ENCODE data around the gene GALNS.
"Not testable (repeated sequence)": the region's sequence is repeated elsewhere in the genome, so short reads cannot be mapped to it uniquely, and the experiment has no call there.

GALNS gene

DNA sequence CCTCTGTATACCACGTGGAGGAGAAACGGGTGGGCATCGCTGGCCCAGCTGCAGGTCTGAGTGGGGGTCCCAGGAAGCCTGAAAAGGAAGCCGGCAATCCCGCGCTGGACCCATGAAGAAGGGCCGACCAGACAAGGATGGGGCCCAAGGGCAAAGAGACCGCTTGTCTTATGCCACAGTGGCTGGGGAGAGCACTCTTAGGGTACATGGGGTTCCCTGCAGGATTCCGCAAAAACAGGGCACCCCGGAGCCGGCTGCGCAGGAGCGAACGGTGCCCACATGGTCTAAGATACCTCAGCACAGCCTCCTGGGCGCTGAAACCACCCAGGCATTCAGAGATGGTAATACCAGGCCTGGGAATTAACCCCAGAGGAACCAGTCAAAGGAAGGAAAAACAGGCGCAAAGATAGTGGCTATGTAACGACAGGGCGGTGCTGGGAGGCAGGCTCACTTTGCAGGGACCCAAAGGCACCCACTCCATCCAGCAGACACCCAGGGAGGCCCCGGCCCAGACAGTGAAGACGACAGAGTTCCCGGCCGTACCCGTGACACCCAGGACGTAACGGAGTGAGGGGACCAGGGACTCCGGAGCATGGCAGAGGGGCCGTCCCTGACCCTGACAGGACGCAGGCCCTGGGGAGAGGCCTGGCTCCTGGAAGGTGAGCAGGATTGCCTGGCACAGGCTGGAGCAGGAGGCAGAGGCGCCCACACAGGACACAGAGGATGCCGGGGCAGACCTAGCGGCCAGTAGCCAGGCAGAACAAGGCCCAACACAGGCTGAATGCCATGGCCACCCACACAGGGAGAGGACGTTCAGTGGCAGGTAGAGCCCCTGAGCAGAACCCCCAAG lies 82.0 kb downstream of the GALNS start:
- DNase-seq (ENCODE audit: low read depth), result no peak
- TF ChIP-seq, protein P1, sequence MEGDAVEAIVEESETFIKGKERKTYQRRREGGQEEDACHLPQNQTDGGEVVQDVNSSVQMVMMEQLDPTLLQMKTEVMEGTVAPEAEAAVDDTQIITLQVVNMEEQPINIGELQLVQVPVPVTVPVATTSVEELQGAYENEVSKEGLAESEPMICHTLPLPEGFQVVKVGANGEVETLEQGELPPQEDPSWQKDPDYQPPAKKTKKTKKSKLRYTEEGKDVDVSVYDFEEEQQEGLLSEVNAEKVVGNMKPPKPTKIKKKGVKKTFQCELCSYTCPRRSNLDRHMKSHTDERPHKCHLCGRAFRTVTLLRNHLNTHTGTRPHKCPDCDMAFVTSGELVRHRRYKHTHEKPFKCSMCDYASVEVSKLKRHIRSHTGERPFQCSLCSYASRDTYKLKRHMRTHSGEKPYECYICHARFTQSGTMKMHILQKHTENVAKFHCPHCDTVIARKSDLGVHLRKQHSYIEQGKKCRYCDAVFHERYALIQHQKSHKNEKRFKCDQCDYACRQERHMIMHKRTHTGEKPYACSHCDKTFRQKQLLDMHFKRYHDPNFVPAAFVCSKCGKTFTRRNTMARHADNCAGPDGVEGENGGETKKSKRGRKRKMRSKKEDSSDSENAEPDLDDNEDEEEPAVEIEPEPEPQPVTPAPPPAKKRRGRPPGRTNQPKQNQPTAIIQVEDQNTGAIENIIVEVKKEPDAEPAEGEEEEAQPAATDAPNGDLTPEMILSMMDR (IDR thresholded peaks at IDR 0.05; ENCODE audit: low read depth, low read length, missing control alignments), result no peak

DNA sequence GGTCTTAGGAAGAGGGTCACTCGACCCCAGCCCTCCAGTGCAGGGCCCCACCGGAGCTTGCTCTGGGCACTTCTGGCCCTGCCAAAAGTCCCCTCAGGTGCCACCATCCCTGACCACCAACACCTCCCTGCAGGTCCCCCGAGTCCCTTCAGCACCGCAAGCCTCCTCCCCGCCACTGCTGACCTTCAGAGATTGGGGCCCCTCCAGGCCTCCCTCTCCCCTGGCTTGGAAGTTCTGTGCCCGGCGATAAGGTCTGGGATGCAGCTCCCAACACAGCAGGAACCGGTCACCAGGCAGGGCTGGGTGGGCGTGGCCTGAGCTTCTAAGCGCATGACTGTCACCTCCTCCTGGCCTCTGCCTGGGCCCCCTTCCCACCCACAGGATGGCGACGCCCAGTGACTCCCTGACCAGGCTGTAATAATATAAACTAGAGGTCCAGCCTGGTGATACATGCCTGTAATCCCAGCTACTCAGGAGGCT lies 82.9 kb downstream of the GALNS start:
- H3K4me3 ChIP-seq (ENCODE audit: low read depth, low read length), result no peak overlapping the region
- TF ChIP-seq, protein P1 (IDR thresholded peaks at IDR 0.05; ENCODE audit: low read depth, low read length, missing control alignments), result no peak
- in situ Hi-C loops (cut with HindIII; ENCODE audit: low sequenced_read_pairs), result loop anchor here (25.0 kb wide), 1 partner anchor 88 kb away; the partner anchor contains the start of genes GALNS, PABPN1L and TRAPPC2L
- no peak for DNase-seq (ENCODE audit: low read depth)

More for the DNA sequence above, 82.0 kb downstream of the GALNS start:
- in situ Hi-C loops (cut with HindIII; ENCODE audit: low sequenced_read_pairs), result loop anchor here (25.0 kb wide), 1 partner anchor 88 kb away; the partner anchor contains the start of genes GALNS, PABPN1L and TRAPPC2L
- no peak overlapping the region for H3K4me3 ChIP-seq (ENCODE audit: low read depth, low read length)

DNA sequence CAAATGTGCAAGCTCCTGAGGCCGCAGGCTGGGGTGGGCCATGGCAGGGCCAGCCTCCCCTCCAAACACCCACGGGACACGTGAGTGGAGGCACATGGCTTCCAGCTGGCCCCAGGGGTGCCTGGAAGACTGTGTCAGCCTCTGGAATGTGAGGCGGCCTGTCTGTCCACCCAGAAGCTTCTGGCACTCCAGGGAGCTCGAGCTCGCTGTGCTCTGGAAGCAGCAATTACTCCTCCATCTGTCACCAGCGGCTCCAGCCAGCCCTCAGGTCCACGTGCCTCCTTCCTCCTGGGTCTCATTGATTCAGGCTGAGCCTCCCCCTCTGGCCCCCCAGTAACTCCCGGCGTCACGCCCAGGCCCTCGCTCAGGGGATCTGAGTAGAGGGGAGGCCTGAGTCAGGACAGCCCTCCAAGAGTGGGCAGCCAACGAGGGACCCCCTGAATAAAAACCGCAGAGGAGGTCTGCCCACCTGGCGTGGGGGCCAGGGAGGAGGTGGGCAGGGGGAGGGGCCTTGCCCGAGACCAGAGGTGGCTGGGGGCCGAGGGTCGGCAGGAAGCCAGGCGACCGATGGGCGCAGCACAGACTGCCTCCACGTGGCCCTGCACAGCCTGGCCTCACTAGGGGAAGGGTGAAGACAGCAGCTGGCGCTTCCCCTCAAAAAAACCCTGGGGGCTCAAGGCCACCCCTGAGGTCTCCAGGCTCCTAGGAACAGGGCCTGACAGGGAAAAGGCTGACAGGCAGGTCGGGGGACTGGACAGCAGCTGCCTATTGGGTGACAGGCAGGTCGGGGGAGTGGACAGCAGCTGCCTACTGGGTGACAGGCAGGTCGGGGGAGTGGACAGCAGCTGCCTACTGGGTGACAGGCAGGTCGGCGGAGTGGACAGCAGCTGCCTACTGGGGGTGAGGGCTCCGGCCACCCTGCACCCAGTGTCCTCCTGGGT lies 83.6 kb downstream of the GALNS start:
- in situ Hi-C loops (cut with HindIII; ENCODE audit: low sequenced_read_pairs), result loop anchor here (25.0 kb wide), 1 partner anchor 89 kb away; the partner anchor contains the start of genes GALNS, PABPN1L and TRAPPC2L
- TF ChIP-seq, protein P1 (IDR thresholded peaks at IDR 0.05; ENCODE audit: low read depth, low read length, missing control alignments), result no peak
- no peak overlapping the region for H3K4me3 ChIP-seq (ENCODE audit: low read depth, low read length)
- peak; percentile 62 for DNase-seq (ENCODE audit: low read depth)

DNA sequence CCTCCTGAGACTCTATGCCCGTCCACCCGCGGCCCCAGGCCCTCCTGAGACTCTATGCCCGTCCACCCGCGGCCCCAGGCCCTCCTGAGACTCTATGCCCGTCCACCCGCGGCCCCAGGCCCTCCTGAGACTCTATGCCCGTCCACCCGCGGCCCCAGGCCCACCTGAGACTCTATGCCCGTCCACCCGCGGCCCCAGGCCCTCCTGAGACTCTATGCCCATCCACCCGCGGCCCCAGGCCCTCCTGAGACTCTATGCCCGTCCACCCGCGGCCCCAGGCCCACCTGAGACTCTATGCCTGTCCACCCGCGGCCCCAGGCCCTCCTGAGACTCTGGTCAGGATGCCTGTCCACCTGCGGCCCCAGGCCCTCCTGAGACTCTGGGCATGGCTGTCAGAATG lies 85.0 kb downstream of the GALNS start:
- not testable (repeated sequence) for DNase-seq (ENCODE audit: low read depth); H3K4me3 ChIP-seq (ENCODE audit: low read depth, low read length)
- in situ Hi-C loops (cut with HindIII; ENCODE audit: low sequenced_read_pairs), result loop anchor here (25.0 kb wide), 1 partner anchor 91 kb away; the partner anchor contains the start of genes GALNS, PABPN1L and TRAPPC2L

DNA sequence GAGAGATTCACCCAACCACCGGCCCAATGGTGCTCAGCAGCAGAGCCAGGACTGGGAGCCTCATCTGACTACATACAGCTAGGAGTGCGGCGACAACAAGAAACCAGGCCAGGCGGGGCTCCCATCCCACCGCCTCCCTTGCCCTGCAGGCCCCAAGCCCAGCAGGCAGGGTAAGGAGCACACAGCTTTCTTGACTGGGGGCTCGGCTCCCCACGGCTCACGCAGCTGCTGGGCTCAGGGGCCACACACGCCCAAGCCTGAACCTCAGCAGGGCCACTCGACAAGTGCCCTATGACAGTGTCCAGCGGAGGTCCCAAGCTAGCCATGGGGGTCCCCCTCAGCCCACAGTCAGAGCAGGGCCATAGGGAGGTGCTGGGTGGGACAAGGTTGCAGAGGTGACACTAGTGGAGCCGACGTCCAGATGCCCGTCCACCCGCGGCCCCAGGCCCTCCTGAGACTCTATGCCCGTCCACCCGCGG lies 85.4 kb downstream of the GALNS start:
- no peak for DNase-seq (ENCODE audit: low read depth)
- in situ Hi-C loops (cut with HindIII; ENCODE audit: low sequenced_read_pairs), result loop anchor here (25.0 kb wide), 1 partner anchor 91 kb away; the partner anchor contains the start of genes GALNS, PABPN1L and TRAPPC2L
- TF ChIP-seq, protein P1 (IDR thresholded peaks at IDR 0.05; ENCODE audit: low read depth, low read length, missing control alignments), result no peak
- H3K4me3 ChIP-seq (ENCODE audit: low read depth, low read length), result no peak overlapping the region

DNA sequence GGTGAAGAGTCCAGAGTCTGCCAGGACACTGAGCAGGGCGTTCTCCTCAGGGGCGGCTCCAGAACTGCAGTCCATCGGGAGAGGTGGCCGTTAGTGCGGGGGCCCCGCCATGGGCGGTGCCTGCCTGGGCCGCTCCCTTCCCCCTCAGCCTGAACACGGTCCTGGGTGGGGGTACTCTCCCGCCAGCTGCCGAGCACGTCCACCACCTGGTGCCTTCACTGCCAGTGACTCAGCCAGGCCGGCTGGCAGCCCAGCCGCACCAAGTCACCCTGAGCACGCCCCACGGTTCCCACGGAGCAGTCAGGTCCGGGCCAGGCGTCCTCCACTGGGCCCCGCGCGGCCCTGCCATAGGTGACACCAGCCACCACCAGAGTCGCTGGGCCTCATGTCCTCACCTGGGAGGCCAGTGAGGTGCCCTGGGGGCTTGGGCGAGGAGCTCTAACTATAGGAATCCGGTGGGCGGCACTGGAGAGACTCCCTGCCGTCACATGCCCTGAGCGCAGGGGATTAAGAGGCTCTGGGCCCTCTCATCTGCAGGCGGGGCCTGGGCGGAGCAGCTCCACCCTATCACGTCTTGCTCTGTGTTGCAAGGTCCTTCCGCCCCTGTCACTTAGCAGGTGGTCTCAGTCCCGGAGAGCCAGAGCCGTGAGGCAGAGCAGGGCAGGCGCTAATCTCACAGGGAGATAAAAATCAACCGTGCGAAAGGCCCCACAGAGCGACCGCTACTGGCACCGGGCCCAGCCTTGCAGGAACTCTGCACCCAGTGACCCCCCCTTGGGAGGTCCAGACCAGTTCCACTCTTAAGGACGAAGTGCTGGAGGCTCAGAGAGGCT lies 86.1 kb downstream of the GALNS start:
- DNase-seq (ENCODE audit: low read depth), result no peak
- H3K4me3 ChIP-seq (ENCODE audit: low read depth, low read length), result no peak overlapping the region
- in situ Hi-C loops (cut with HindIII; ENCODE audit: low sequenced_read_pairs), result loop anchor here (25.0 kb wide), 1 partner anchor 92 kb away; the partner anchor contains the start of genes GALNS, PABPN1L and TRAPPC2L
- TF ChIP-seq, protein P1 (IDR thresholded peaks at IDR 0.05; ENCODE audit: low read depth, low read length, missing control alignments), result no peak
